ENCODE measurements around the gene HMG20A.

HMG20A gene

GRCh38 chr15:77430213-77430612, 9.5 kb downstream of the HMG20A start:
- no peak for DNase-seq (ENCODE audit: low spot score)

- no peak for DNase-seq (ENCODE audit: low spot score)
Observed at GRCh38 chr15:77430652-77431051, 10.0 kb downstream of the HMG20A start.

GRCh38 chr15:77436822-77437221, 16.1 kb downstream of the HMG20A start:
- DNase-seq (ENCODE audit: low spot score): no peak

- DNase-seq (ENCODE audit: low spot score): no peak
Observed at GRCh38 chr15:77437264-77437663, 16.6 kb downstream of the HMG20A start.

- DNase-seq (ENCODE audit: low spot score): no peak
Observed at GRCh38 chr15:77440378-77440999, 19.8 kb downstream of the HMG20A start.

GRCh38 chr15:77446840-77447390, 26.2 kb downstream of the HMG20A start:
- DNase-seq (ENCODE audit: low spot score): no peak

- DNase-seq (ENCODE audit: low spot score): no peak
Observed at GRCh38 chr15:77454265-77454664, 33.6 kb downstream of the HMG20A start.

GRCh38 chr15:77454951-77455350, 34.3 kb downstream of the HMG20A start:
- DNase-seq (ENCODE audit: low spot score): no peak

GRCh38 chr15:77455696-77456321, 35.1 kb downstream of the HMG20A start:
- no peak for DNase-seq (ENCODE audit: low spot score)

- DNase-seq (ENCODE audit: low spot score): no peak
Observed at GRCh38 chr15:77456746-77457145, 36.1 kb downstream of the HMG20A start.

- no peak for DNase-seq (ENCODE audit: low spot score)
Observed at GRCh38 chr15:77457191-77457904, 36.7 kb downstream of the HMG20A start.

GRCh38 chr15:77457905-77458265, 37.2 kb downstream of the HMG20A start:
- no peak for DNase-seq (ENCODE audit: low spot score)

- DNase-seq (ENCODE audit: low spot score): no peak
Observed at GRCh38 chr15:77459031-77459430, 38.3 kb downstream of the HMG20A start.

- no peak for DNase-seq (ENCODE audit: low spot score)
Observed at GRCh38 chr15:77461486-77461885, 40.8 kb downstream of the HMG20A start.

- no peak for DNase-seq (ENCODE audit: low spot score)
Observed at GRCh38 chr15:77464129-77464865, 43.6 kb downstream of the HMG20A start.

GRCh38 chr15:77466521-77466920, 45.8 kb downstream of the HMG20A start:
- no peak for DNase-seq (ENCODE audit: low spot score)

GRCh38 chr15:77468896-77469295, 48.2 kb downstream of the HMG20A start:
- DNase-seq (ENCODE audit: low spot score): no peak

GRCh38 chr15:77470235-77470634, 49.5 kb downstream of the HMG20A start:
- no peak for DNase-seq (ENCODE audit: low spot score)

- DNase-seq (ENCODE audit: low spot score): no peak
Observed at GRCh38 chr15:77473328-77473727, 52.6 kb downstream of the HMG20A start.

- no peak for DNase-seq (ENCODE audit: low spot score)
Observed at GRCh38 chr15:77474310-77474988, 53.8 kb downstream of the HMG20A start.

- DNase-seq (ENCODE audit: low spot score): no peak
Observed at GRCh38 chr15:77475001-77475400, 54.3 kb downstream of the HMG20A start.

GRCh38 chr15:77475898-77476297, 55.2 kb downstream of the HMG20A start:
- DNase-seq (ENCODE audit: low spot score): no peak

All from COLO829 (cell line).